GM12891 (cell line): ENCODE data around the gene EFNA2.

Source experiments
- DNase-seq: peaks from one replicate; pipeline ENCODE4 v3.0.0; 2011; ENCODE audit warnings: low spot score; ENCODE audit not compliant: insufficient read length
- FAIRE-seq: peaks from 2 replicates; lab custom pipeline; 2011; peaks lifted over from hg19 to GRCh38; lab: Jason Lieb, UNC
- PAX5 ChIP-seq: IDR thresholded peaks from 2 replicates; pipeline ENCODE4 v1.6.1; 2011; ENCODE audit warnings: low read length, moderate library complexity, mild to moderate bottlenecking; ENCODE audit not compliant: insufficient read depth, severe bottlenecking
- POLR2A ChIP-seq: IDR thresholded peaks from 2 replicates; pipeline ENCODE4 v1.6.1; 2011; ENCODE audit warnings: low read depth, low read length, control low read depth
- POLR2AphosphoS5 ChIP-seq: IDR thresholded peaks from 2 replicates; pipeline ENCODE4 v1.6.1; 2011; ENCODE audit warnings: low read depth, low read length, control low read depth
- POU2F2 ChIP-seq: IDR thresholded peaks from 2 replicates; pipeline ENCODE4 v1.6.1; 2011; ENCODE audit warnings: low read depth, mild to moderate bottlenecking, control low read depth, low read length, moderate library complexity
- SPI1 ChIP-seq: IDR thresholded peaks from 2 replicates; pipeline ENCODE4 v1.6.1; 2011; ENCODE audit warnings: low read depth, low read length, control low read depth
- TAF1 ChIP-seq: IDR thresholded peaks from 2 replicates; pipeline ENCODE4 v1.6.1; 2011; ENCODE audit warnings: low read depth, low read length, control low read depth

Gene EFNA2

GRCh38 chr19:1255186-1256161, 30.2 kb upstream of the EFNA2 start:
- DNase-seq (no peak), FAIRE-seq (no peak)
- TF ChIP-seq TAF1 (no peak), SPI1 (no peak), PAX5 (no peak), POLR2AphosphoS5 (no peak), POU2F2 (no peak), POLR2A (no peak)

- TF ChIP-seq SPI1, result no peak
- no peak for TF ChIP-seq POU2F2
- FAIRE-seq, result no peak
- no peak for DNase-seq
These were observed 28.8 kb upstream of the EFNA2 start for GRCh38 chr19:1256646-1257474.

DNA sequence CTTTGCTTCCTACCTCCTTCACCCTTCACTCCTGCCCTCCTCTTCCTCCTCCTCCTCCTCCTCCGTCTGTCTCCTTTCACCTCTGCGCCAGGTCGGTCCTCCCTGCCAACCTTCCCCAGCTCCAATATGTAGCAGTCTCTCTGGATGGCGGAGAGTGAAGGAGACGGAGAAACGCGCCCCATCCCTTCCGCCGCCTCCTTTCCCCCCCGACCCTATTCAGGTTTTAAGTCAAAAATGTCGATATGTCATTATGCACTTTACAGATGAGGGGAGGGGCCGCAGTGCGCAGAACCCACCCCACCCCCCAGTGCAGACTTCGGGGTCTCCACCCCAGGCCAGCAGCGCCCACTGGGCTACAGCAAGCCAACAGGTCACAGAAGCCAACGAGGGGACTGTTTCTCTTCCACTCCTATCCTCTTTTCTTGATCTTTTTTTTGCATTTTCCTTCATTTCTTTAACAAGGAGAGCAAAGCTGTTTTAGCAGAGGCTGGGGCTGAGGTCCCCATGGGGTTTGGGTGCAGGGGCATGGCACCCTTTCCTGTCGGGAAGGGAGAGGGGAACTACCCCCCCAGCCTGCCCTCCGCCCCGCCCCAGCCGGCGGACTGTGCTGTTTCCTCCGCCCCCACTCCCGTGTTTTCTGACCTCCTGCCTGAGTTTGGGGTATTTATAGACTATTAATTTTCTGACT, 28.1 kb upstream of the EFNA2 start:
- FAIRE-seq, result no peak
- TF ChIP-seq SPI1, result no peak
- TF ChIP-seq POLR2AphosphoS5, result no peak
- TF ChIP-seq POU2F2, result no peak
- no peak for TF ChIP-seq POLR2A
- no peak for TF ChIP-seq PAX5
- no peak for TF ChIP-seq TAF1
- no peak for DNase-seq

GRCh38 chr19:1258163-1258492, 27.5 kb upstream of the EFNA2 start:
- TF ChIP-seq POLR2A (peak; percentile 37; the same call in 1 of the 2 replicates), POU2F2 (no peak), POLR2AphosphoS5 (no peak; the same call in 1 of the 2 replicates), TAF1 (no peak), PAX5 (no peak)
- FAIRE-seq, result no peak
- no peak for DNase-seq

DNA sequence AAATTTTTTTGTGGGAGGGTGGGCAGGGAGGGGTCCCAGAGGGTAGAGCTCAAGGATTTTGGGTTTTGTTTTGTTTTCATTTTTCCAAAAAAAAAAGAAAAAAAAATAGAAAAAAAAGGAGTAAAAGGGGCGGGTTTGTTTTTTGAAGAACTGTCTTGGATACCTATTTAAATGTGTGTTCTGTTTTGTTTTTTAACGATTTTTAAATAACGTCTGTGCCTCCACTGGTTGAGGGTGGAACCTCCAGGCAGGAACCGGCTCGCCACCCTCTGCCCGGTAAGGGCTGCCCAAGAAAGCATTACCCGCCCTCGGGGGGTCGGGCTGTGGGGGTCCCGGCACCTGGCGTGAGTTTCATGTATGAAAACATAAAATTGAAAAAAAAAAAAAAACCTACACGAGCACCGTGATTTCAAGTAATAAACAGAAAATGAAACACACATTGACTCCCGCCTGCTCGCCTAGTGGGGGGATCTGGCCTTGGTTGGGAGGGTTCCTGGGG, 26.9 kb upstream of the EFNA2 start:
- DNase-seq (no peak), FAIRE-seq (peak; percentile 40)
- no peak for TF ChIP-seq POU2F2
- TF ChIP-seq SPI1, result no peak
- no peak for TF ChIP-seq POLR2AphosphoS5
- TF ChIP-seq PAX5, result no peak
- TF ChIP-seq TAF1, result no peak
- TF ChIP-seq POLR2A, result no peak

DNA sequence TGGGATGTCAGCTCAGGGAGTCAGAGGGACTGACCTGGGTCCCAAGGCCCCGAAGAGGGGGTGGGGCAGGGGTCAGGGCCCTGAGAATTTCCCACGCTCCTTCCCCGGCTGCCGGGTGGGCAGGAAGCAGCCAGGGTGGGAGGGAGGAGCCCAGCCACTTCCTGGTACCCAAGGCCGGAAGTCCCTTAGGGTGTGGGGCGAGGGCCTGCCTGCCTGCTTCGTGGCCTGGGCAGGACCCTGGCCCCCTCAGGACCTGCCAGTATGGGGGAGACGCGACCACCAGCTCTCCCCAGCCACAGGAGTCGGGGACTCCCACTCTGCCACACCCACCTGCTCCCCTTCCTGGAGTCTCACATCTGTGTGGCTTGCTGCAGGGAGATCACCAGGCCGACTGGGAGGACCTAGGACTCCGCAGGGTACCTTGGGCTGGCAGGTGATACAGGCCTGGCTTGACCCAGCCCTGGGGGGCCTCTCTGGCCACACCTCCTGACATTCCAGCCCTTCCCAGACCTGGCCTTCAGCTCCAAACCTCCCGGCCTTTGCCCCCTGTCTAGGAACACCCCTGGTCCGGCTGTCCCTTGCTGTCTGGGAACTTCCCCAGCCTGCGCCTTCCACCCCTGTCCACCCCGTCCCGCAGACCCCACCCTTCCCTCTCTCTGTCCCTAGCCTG, 26.3 kb upstream of the EFNA2 start:
- DNase-seq (no peak), FAIRE-seq (peak; percentile 93)

DNA sequence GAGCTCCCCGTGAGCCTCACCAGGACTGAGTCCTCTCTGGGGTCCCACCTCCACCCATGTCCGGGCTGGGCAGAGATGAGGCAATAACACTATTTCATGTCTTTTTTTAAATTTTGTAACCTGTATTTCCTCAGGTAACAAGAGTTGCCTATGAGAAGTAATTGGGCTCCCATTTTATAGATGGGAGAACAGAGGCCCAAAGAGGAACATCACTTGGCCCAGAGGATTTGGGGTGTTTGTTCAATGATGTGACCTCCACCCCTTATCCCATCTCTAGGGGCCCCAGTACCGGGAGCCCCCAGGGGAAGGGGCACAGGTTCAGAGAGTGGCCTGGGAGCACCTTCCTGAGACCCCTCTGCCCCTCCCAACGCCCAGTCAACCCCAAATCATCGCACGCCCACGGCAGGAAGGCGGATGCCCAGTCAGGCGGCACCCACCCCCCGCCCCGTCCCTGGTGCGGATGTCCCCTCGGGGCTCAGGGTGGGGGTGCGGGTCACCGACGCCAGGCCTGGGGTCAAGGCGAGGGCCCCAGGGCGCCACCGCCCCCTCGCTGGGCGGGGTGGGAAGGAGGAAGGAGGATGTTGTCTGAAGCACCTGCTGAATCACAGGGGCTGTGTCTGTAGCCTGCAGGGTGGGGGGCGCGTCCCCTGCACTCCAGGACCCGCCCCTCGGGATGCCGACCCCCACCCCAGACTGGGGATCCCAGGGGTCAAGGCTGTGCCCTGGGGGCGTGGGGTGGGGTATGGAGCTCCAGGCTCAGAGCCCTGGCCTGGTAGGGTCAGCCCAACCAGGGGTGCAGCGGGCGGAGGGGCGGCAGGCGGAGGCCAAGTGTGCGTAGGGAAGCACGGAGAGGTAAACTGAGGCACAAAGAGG, 25.6 kb upstream of the EFNA2 start:
- TF ChIP-seq PAX5 (no peak), POLR2AphosphoS5 (0 out of 2 replicates have a peak, but pooled peaks have one; percentile 21)
- FAIRE-seq (peak; percentile 72), DNase-seq (no peak)

More for the DNA sequence above, 26.3 kb upstream of the EFNA2 start:
- TF ChIP-seq TAF1, result no peak
- TF ChIP-seq POLR2A, result peak; percentile 86
- TF ChIP-seq SPI1, result peak; percentile 52
- peak; percentile 57 for TF ChIP-seq POU2F2
- peak; percentile 88 for TF ChIP-seq POLR2AphosphoS5
- no peak for TF ChIP-seq PAX5

- TF ChIP-seq PAX5 (no peak), TAF1 (no peak), POLR2AphosphoS5 (no peak), POU2F2 (no peak), SPI1 (no peak), POLR2A (no peak)
- peak; percentile 100 for FAIRE-seq
- DNase-seq, result peak; percentile 96
These were observed 24.7 kb upstream of the EFNA2 start for GRCh38 chr19:1260749-1261537.
